ENCODE results near the gene PCSK9. TPM values are rescaled to one million over a fixed set of nuclear protein-coding genes. Genes with fewer than 3 reads are reported as not detected.
A peak's percentile ranks its signal among the peaks of the same experiment; 100 is the strongest.

The PCSK9 gene
- total and polyA plus RNA-seq, 2 of the 4 experiments (the other 2 are of a cell fraction), result under 0.01 to 0.17 TPM

DNA sequence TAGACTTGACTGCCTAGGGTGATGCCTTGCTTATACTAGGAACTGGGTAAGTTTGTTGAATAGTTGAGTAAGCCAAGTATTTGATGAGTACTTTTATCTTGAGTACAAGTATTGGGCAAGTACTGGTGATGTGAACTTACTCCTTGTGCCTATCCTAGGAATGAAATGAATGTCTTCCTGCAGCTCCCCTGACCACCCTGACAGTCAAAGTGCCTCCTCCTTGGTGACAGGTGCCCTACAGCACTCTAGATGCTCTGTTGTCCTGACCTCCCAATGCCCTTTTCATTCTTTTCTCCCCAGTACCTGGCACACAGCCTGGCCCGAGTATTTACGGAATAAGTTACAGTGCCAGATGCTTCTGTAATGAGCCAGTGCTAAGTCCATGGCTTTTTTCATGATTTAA is 25.5 kb downstream of the PCSK9 start:
- Histone ChIP-seq H3K36me3 (ENCODE audit: control insufficient read depth, insufficient read depth, low read length) (peaks cover 22% of the 10 kb centered on the region), H3K27ac (ENCODE audit: insufficient read depth, low read length) (no peak overlapping the region), H4K5ac (ENCODE audit: low read depth, low read length) (no peak overlapping the region), H3K18ac (ENCODE audit: low read depth, low read length) (no peak overlapping the region), H3K4me1 (ENCODE audit: control insufficient read depth, insufficient read depth, low read length) (peaks cover 6% of the 10 kb centered on the region), H3K4me3 (ENCODE audit: insufficient read depth, low read depth, low read length) (no peak overlapping the region), H2AK9ac (replicated peaks; ENCODE audit: low read depth, low read length, poor library complexity) (no peak overlapping the region), H3K27me3 (ENCODE audit: control insufficient read depth, insufficient read depth, low read length) (peaks cover 11% of the 10 kb centered on the region), H4K20me1 (ENCODE audit: insufficient read depth, low read length) (peaks cover 18% of the 10 kb centered on the region), H3K23ac (ENCODE audit: low read depth, low read length) (no peak overlapping the region), H4K8ac (ENCODE audit: low read depth in 2 of 2, low read length in 2 of 2) (no peak overlapping the region), H2BK120ac (ENCODE audit: low read depth, low read length) (no peak overlapping the region), H2AFZ (replicated peaks; ENCODE audit: low read length, poor library complexity) (no peak overlapping the region), H3K14ac (replicated peaks; ENCODE audit: low read depth, low read length) (no peak overlapping the region), H3K79me1 (ENCODE audit: low read depth in 1 of 2, low read length in 2 of 2) (no peaks in the 10 kb centered on the region), H2BK5ac (ENCODE audit: low read depth, low read length, poor library complexity, severe bottlenecking) (no peak overlapping the region), H3K4me2 (ENCODE audit: low read depth, low read length) (no peak overlapping the region), H3K9ac (ENCODE audit: low read depth, low read length) (no peak overlapping the region), H2AK5ac (ENCODE audit: low read depth, low read length) (no peak overlapping the region), H3K9me1 (ENCODE audit: insufficient read depth, low read length) (peaks cover 25% of the 10 kb centered on the region), H4K91ac (ENCODE audit: insufficient read depth, low read depth, low read length) (no peak overlapping the region), H2BK15ac (ENCODE audit: low read depth, low read length) (no peak overlapping the region), H3K9me3 (ENCODE audit: control insufficient read depth, insufficient read depth, low read length) (no peaks in the 10 kb centered on the region), H2BK20ac (ENCODE audit: low read depth, low read length) (no peak overlapping the region), H3K4ac (ENCODE audit: low read depth, low read length) (no peak overlapping the region), H3K56ac (ENCODE audit: extremely low read depth, insufficient read depth, low read length) (no peak overlapping the region)
- dilution Hi-C loops (cut with HindIII; ENCODE audit: low sequenced_read_pairs, unreplicated experiment), result no loop called here
- intact Hi-C loops (cut with micrococcal nuclease), result no loop called here
- in situ Hi-C loops (cut with MboI; ENCODE audit: low sequenced_read_pairs), result no loop called here
- no TSS peak for BruUV-seq (replicated peaks)
- ChIA-PET POLR2A (ENCODE audit: unreplicated experiment) (no interaction called here), CTCF (no interaction called here)
- peak; percentile 82 for ATAC-seq (ENCODE audit: low read depth)
- DNase-seq, result peak; percentile 61
- WGBS, 2 experiments (ENCODE audit: extremely low coverage in 2 of 2, insufficient read length in 1 of 2), result no CpG with 5 or more reads among the region's 2 CpGs
- no peak for TF ChIP-seq USF2 (IDR thresholded peaks at IDR 0.05; ENCODE audit: low read depth, low read length)
- TF ChIP-seq CEBPB (IDR thresholded peaks at IDR 0.05; ENCODE audit: low read depth, low read length), result peak; percentile 81

All from IMR-90 (cell line).